ENCODE measurements around the gene TOE1.

GRCh38 chr1:45386219-45386618 lies 46.2 kb downstream of the TOE1 start:
- TF ChIP-seq CTCF (IDR thresholded peaks at IDR 0.05), result no peak
- TF ChIP-seq EZH2 (IDR thresholded peaks at IDR 0.05; ENCODE audit: borderline replicate concordance, insufficient read depth, low read depth, low read length, poor library complexity, severe bottlenecking), result no peak
